GM12878 (cell line): ENCODE results near the gene AGRP. TPM values are rescaled to one million over a fixed set of nuclear protein-coding genes. Genes with fewer than 3 reads are reported as not detected.

Experiments
- ATAC-seq: fragments of 200-7000 bp; cut with Tn5 transposase; 3 replicates; pipeline ENCODE4 v1.9.1; 2020; ENCODE audit warnings: mild to moderate bottlenecking, moderate library complexity
- BruUV-seq: library from RNA; stranded (reverse); fragments of 400-500 nt; replicated peaks from 2 replicates; lab custom pipeline; 2021; lab: Mats Ljungman, UMichigan
- CTCF ChIA-PET: fragments of 300-600 bp; sonication (Branson Sonifier 250); formaldehyde crosslinking; extraction: SDS; loops from one replicate; lab custom pipeline; 2021; ENCODE audit warnings: inconsistent platforms; lab: Yijun Ruan, JAX
- POLR2A ChIA-PET: fragments of 350-600 bp; formaldehyde crosslinking; extraction: SDS; loops from one replicate; lab custom pipeline; 2021; ENCODE audit warnings: inconsistent platforms; lab: Charles Lee
- RAD21 ChIA-PET: fragments of 300-600 bp; sonication (Branson Sonifier 250); formaldehyde crosslinking; loops from one replicate; lab custom pipeline; 2023; ENCODE audit warnings: antibody characterized with exemption; ENCODE audit not compliant: unreplicated experiment; lab: Charles Lee
- SMC1A ChIA-PET: fragments of 300-600 bp; sonication (Branson Sonifier 250); formaldehyde crosslinking; loops from one replicate; lab custom pipeline; 2023; ENCODE audit not compliant: unreplicated experiment, uncharacterized antibody; lab: Charles Lee
- DNase-seq: peaks from one replicate; pipeline ENCODE4 v3.0.0-alpha.2; 2011; ENCODE audit warnings: low read depth, low spot score
- FAIRE-seq: peaks from 3 replicates; lab custom pipeline; 2011; peaks lifted over from hg19 to GRCh38; lab: Jason Lieb, UNC
- H2AFZ ChIP-seq: 2 replicates; pipeline ENCODE4 v1.6.0; 2011; ENCODE audit warnings: low read depth, low read length, control low read depth; ENCODE audit not compliant: control insufficient read depth
- H3K27ac ChIP-seq: 2 replicates; pipeline ENCODE4 v1.5.1; 2011; ENCODE audit warnings: control low read depth; ENCODE audit not compliant: control insufficient read depth, insufficient read depth
- H3K27me3 ChIP-seq, 2 experiments: replicated peaks in 1 of 2; 2 replicates each; pipeline versions ENCODE4 v1.6.0 to v1.6.1; 2011; ENCODE audit warnings: low read length in 1 of 2; ENCODE audit not compliant: control insufficient read depth in 2 of 2, insufficient read depth in 2 of 2
- H3K36me3 ChIP-seq, 2 experiments: 2 replicates each; pipeline ENCODE4 v1.5.1; 2011; ENCODE audit warnings: low read length in 1 of 2; ENCODE audit not compliant: control insufficient read depth in 2 of 2, insufficient read depth in 2 of 2
- H3K4me1 ChIP-seq: 2 replicates; pipeline ENCODE4 v1.6.1; 2011; ENCODE audit warnings: mild to moderate bottlenecking, low read length, moderate library complexity, mixed read lengths; ENCODE audit not compliant: control insufficient read depth, insufficient read depth
- H3K4me2 ChIP-seq: 2 replicates; pipeline ENCODE4 v1.6.0; 2011; ENCODE audit warnings: control low read depth; ENCODE audit not compliant: control insufficient read depth, insufficient read depth
- H3K4me3 ChIP-seq: fragments of 200-600 bp; sonication (generic); 2 replicates; pipeline ENCODE4 v1.5.1; 2016
- H3K79me2 ChIP-seq: 2 replicates; pipeline ENCODE4 v1.6.0; 2011; ENCODE audit warnings: low read length; ENCODE audit not compliant: control insufficient read depth, insufficient read depth
- H3K9ac ChIP-seq: 2 replicates; pipeline ENCODE4 v1.8.0; 2011; ENCODE audit warnings: low read length, control low read depth, mixed read lengths; ENCODE audit not compliant: control insufficient read depth, insufficient read depth
- H3K9me3 ChIP-seq: replicated peaks from 3 replicates; pipeline ENCODE4 v1.5.1; 2011; ENCODE audit warnings: mild to moderate bottlenecking, low read length; ENCODE audit not compliant: control insufficient read depth, insufficient read depth
- H4K20me1 ChIP-seq: 2 replicates; pipeline ENCODE4 v1.6.0; 2011; ENCODE audit not compliant: control insufficient read depth, insufficient read depth
- ATF7 ChIP-seq: fragments of 450-650 bp; IDR thresholded peaks from 2 replicates; pipeline ENCODE4 v1.6.1; 2016; ENCODE audit warnings: low read depth, mild to moderate bottlenecking
- BACH1 ChIP-seq: fragments of 450-650 bp; IDR thresholded peaks from 2 replicates; pipeline ENCODE4 v1.6.1; 2017; ENCODE audit warnings: mild to moderate bottlenecking, borderline replicate concordance
- CHD4 ChIP-seq: fragments of 200-600 bp; sonication (generic); IDR thresholded peaks from 2 replicates; pipeline ENCODE4 v1.6.1; 2016; ENCODE audit warnings: mild to moderate bottlenecking
- EGR1 ChIP-seq, 2 experiments: IDR thresholded peaks; 1 replicate in 1 of 2; 2 replicates in 1 of 2; pipeline ENCODE4 v1.6.1; 2011 to 2012; ENCODE audit warnings: low read depth in 2 of 2, low read length in 2 of 2, borderline replicate concordance in 1 of 2, mild to moderate bottlenecking in 1 of 2, moderate library complexity in 1 of 2
- GATAD2B ChIP-seq: fragments of 450-650 bp; conservative IDR thresholded peaks from 2 replicates; pipeline ENCODE4 v1.6.1; 2017; ENCODE audit warnings: low read depth, mild to moderate bottlenecking, moderate library complexity
- MEF2A ChIP-seq: IDR thresholded peaks from 2 replicates; pipeline ENCODE4 v1.6.1; 2011; ENCODE audit warnings: low read depth, mild to moderate bottlenecking, low read length, moderate library complexity; ENCODE audit not compliant: insufficient read depth
- NBN ChIP-seq: fragments of 450-650 bp; IDR thresholded peaks from 2 replicates; pipeline ENCODE4 v1.6.1; 2016
- POLR2A ChIP-seq: IDR thresholded peaks from 2 replicates; pipeline ENCODE4 v1.6.1; 2011; ENCODE audit warnings: low read depth, mild to moderate bottlenecking, low read length
- SREBF1 ChIP-seq: IDR thresholded peaks from 2 replicates; pipeline ENCODE4 v1.6.1; 2012; ENCODE audit warnings: mild to moderate bottlenecking, low read length
- TCF12 ChIP-seq: IDR thresholded peaks from 2 replicates; pipeline ENCODE4 v1.6.1; 2011; ENCODE audit warnings: low read depth, mild to moderate bottlenecking, low read length
- WGBS: methylation state at CpG from one replicate; pipeline ENCODE4 v1.1.6; 2016; ENCODE audit warnings: low lambda C conversion rate; ENCODE audit not compliant: insufficient replicate concordance, insufficient coverage; ENCODE audit errors: missing lambda C conversion rate; 5-methylcytosine and 5-hydroxymethylcytosine counted together
- in situ Hi-C: fragments of 300-500 bp; cut with MboI; formaldehyde crosslinking; loops from 9 replicates; pipeline ENCODE4 v1.14.3; 2018; ENCODE audit warnings: mixed read lengths
- intact Hi-C: fragments of 100-400 bp; cut with micrococcal nuclease; formaldehyde crosslinking; loops from one replicate; pipeline ENCODE4 v1.14.2; 2022; ENCODE audit not compliant: unreplicated experiment
- polyA plus RNA-seq, 11 experiments: library from polyadenylated mRNA; depleted of rRNA in 4 of 11; unstranded in 6 of 11; stranded (reverse) in 5 of 11; fragments of >200 nt; fragmentation: Nextera tagmentation in 4 of 11; fragmentation: Illumina TruSeq in 1 of 11; extraction: Ambion mirVana in 4 of 11; extraction: Trizol in 1 of 11; gene quantifications; 1 replicate in 1 of 11; 2 replicates in 10 of 11; pipeline versions ENCODE4 v1.2.1 to v1.2.3, GENCODE V29; 2011 to 2016; ENCODE audit warnings: inconsistent platforms in 2 of 11, missing spikeins in 2 of 11, low read depth in 1 of 11
- total RNA-seq, 4 experiments: library from RNA; depleted of rRNA in 3 of 4; stranded (reverse); fragments of >200 nt in 3 of 4; fragmentation: Illumina TruSeq in 1 of 4; extraction: Trizol in 1 of 4; gene quantifications; 2 replicates each; pipeline versions ENCODE4 v1.2.1 to v1.2.3, GENCODE V29; 2013 to 2021
- TF ChIP-seq, protein P1 (sequence below): IDR thresholded peaks from 2 replicates; pipeline ENCODE4 v1.6.1; 2012; ENCODE audit warnings: low read depth, low read length, improper control_type of control experiment
- TF ChIP-seq, protein P2 (sequence below): fragments of 450-650 bp; IDR thresholded peaks from 2 replicates; pipeline ENCODE4 v1.6.1; 2017; ENCODE audit warnings: mild to moderate bottlenecking, moderate library complexity
- TF ChIP-seq, protein P3 (sequence below): fragments of 450-650 bp; conservative IDR thresholded peaks from 2 replicates; pipeline ENCODE4 v1.6.1; 2017; ENCODE audit warnings: mild to moderate bottlenecking, moderate library complexity
- TF ChIP-seq, protein P4 (sequence below): IDR thresholded peaks from 2 replicates; pipeline ENCODE4 v1.6.1; 2012; ENCODE audit warnings: low read depth, low read length, improper control_type of control experiment

AGRP gene
- total and polyA plus RNA-seq, 10 of the 15 experiments (the other 5 are each of a cell fraction or from before 2014, with no cell fraction given), result 0.16 to 0.75 (median 0.53) TPM; not detected in 6

DNA sequence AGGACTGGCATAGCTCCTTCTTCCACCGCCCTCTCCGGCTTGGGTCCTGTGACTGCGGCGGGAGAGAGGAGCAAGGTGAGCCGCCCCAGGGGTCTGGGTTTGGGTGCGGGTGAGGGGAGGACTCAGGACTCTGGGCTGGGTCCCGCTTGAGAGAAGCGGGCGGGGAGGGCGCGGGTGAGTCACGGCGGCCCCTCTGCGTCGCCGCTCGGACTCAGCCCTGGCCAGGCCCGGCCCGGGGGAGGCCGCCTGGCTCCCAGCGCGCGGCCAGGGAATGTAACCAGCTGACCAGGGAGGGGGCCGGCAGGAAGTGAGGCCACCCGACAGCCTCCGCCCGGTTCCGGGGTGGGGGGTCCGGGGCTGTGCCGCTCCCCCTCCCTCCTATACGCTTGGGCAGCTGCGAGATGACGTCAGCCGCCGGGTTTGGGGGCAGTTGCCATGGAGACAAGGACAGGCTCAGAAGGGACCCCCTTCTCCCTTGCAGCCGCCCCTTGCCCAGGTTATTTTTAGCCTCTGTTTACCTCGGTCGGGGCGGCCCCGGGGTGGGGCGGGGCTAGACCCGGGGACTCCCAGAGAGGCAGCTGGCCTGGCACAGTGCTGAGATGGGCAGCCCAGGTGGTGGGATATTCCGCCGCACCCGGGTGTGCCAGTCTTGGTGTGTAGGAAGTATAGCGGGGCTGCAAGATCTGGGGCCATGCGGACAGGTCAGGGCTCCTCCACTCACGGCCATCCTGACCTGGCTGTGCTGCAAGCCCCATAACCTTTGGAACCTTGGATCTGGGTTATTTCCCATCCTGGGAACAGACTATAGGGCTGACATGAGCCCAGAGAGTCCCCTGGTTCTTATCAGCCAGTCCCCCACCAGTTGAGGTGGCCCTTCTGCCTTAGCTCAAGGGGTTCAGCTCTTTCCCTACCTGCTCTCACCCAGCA lies 46.9 kb upstream of the AGRP start:
- FAIRE-seq (no peak), ATAC-seq (peak; percentile 66), DNase-seq (no peak)
- Histone ChIP-seq H3K4me1 (peaks cover 34% of the 10 kb centered on the region), H3K36me3 (no peaks in the 10 kb centered on the region), H3K4me2 (peak overlapping the region; percentile 96), H3K9me3 (no peaks in the 10 kb centered on the region), H3K27me3 (no peaks in the 10 kb centered on the region), H3K79me2 (no peaks in the 10 kb centered on the region; the same call in 1 of the 2 replicates), H2AFZ (peak overlapping the region; percentile 50), H3K4me3 (peak overlapping the region; percentile 90; the same call in 1 of the 2 replicates), H3K9ac (peak overlapping the region; percentile 61), H3K27ac (peak overlapping the region; percentile 22; the same call in 1 of the 2 replicates), H4K20me1 (no peaks in the 10 kb centered on the region)
- BruUV-seq, result no TSS peak
- ChIA-PET SMC1A (interaction anchor here (0.6 to 4.3 kb wide), 6 partner anchors 9 to 114 kb away, joined by 3 to 27 read pairs (median 4); partner anchors contain the start of gene CTCF), POLR2A (interaction anchor here (0.6 to 5.7 kb wide), 10 partner anchors 9 to 134 kb away, joined by 3 to 56 read pairs (median 4); partner anchors contain the start of genes ACD and CTCF), CTCF (interaction anchor here (0.8 to 11.3 kb wide), 12 partner anchors 8 to 139 kb away, joined by 3 to 131 read pairs (median 4); partner anchors contain the start of genes ACD, ATP6V0D1, CARMIL2 and CTCF), RAD21 (interaction anchor here (0.9 to 2.2 kb wide), 7 partner anchors 9 to 115 kb away, joined by 3 to 25 read pairs (median 7); partner anchors contain the start of genes ATP6V0D1 and CARMIL2)
- intact Hi-C loops, result no loop called here
- 10% methylated on average over 19 of the region's 48 CpGs for WGBS
- in situ Hi-C loops, result no loop called here
- TF ChIP-seq, protein P1, sequence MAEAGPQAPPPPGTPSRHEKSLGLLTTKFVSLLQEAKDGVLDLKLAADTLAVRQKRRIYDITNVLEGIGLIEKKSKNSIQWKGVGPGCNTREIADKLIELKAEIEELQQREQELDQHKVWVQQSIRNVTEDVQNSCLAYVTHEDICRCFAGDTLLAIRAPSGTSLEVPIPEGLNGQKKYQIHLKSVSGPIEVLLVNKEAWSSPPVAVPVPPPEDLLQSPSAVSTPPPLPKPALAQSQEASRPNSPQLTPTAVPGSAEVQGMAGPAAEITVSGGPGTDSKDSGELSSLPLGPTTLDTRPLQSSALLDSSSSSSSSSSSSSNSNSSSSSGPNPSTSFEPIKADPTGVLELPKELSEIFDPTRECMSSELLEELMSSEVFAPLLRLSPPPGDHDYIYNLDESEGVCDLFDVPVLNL, result no peak
- TF ChIP-seq NBN (peak; percentile 84), GATAD2B (peak; percentile 33; the same call in 1 of the 2 replicates), TCF12 (peak; percentile 28; the same call in 1 of the 2 replicates), MEF2A (0 out of 2 replicates have a peak, but pooled peaks have one; percentile 45), EGR1 (IDR thresholded peaks at IDR 0.05; ENCODE audit: borderline replicate concordance in 1 of 2, low read depth in 2 of 2, low read length in 2 of 2) (peak in 1 of 2 experiments; percentile 12; a peak in 1 of 3 replicates), POLR2A (peak; percentile 57), ATF7 (peak; percentile 95), CHD4 (no peak), SREBF1 (no peak), BACH1 (peak; percentile 39; the same call in 1 of the 2 replicates)
- TF ChIP-seq, protein P2, sequence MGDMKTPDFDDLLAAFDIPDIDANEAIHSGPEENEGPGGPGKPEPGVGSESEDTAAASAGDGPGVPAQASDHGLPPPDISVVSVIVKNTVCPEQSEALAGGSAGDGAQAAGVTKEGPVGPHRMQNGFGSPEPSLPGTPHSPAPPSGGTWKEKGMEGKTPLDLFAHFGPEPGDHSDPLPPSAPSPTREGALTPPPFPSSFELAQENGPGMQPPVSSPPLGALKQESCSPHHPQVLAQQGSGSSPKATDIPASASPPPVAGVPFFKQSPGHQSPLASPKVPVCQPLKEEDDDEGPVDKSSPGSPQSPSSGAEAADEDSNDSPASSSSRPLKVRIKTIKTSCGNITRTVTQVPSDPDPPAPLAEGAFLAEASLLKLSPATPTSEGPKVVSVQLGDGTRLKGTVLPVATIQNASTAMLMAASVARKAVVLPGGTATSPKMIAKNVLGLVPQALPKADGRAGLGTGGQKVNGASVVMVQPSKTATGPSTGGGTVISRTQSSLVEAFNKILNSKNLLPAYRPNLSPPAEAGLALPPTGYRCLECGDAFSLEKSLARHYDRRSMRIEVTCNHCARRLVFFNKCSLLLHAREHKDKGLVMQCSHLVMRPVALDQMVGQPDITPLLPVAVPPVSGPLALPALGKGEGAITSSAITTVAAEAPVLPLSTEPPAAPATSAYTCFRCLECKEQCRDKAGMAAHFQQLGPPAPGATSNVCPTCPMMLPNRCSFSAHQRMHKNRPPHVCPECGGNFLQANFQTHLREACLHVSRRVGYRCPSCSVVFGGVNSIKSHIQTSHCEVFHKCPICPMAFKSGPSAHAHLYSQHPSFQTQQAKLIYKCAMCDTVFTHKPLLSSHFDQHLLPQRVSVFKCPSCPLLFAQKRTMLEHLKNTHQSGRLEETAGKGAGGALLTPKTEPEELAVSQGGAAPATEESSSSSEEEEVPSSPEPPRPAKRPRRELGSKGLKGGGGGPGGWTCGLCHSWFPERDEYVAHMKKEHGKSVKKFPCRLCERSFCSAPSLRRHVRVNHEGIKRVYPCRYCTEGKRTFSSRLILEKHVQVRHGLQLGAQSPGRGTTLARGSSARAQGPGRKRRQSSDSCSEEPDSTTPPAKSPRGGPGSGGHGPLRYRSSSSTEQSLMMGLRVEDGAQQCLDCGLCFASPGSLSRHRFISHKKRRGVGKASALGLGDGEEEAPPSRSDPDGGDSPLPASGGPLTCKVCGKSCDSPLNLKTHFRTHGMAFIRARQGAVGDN, result peak; percentile 64; the same call in 1 of the 2 replicates
- TF ChIP-seq, protein P3, sequence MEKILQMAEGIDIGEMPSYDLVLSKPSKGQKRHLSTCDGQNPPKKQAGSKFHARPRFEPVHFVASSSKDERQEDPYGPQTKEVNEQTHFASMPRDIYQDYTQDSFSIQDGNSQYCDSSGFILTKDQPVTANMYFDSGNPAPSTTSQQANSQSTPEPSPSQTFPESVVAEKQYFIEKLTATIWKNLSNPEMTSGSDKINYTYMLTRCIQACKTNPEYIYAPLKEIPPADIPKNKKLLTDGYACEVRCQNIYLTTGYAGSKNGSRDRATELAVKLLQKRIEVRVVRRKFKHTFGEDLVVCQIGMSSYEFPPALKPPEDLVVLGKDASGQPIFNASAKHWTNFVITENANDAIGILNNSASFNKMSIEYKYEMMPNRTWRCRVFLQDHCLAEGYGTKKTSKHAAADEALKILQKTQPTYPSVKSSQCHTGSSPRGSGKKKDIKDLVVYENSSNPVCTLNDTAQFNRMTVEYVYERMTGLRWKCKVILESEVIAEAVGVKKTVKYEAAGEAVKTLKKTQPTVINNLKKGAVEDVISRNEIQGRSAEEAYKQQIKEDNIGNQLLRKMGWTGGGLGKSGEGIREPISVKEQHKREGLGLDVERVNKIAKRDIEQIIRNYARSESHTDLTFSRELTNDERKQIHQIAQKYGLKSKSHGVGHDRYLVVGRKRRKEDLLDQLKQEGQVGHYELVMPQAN, result peak; percentile 49; the same call in 1 of the 2 replicates
- TF ChIP-seq, protein P4, sequence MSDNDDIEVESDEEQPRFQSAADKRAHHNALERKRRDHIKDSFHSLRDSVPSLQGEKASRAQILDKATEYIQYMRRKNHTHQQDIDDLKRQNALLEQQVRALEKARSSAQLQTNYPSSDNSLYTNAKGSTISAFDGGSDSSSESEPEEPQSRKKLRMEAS, result 0 out of 2 replicates have a peak, but pooled peaks have one; percentile 30
